ENCODE measurements around the gene S100A11.

S100A11 gene

DNA sequence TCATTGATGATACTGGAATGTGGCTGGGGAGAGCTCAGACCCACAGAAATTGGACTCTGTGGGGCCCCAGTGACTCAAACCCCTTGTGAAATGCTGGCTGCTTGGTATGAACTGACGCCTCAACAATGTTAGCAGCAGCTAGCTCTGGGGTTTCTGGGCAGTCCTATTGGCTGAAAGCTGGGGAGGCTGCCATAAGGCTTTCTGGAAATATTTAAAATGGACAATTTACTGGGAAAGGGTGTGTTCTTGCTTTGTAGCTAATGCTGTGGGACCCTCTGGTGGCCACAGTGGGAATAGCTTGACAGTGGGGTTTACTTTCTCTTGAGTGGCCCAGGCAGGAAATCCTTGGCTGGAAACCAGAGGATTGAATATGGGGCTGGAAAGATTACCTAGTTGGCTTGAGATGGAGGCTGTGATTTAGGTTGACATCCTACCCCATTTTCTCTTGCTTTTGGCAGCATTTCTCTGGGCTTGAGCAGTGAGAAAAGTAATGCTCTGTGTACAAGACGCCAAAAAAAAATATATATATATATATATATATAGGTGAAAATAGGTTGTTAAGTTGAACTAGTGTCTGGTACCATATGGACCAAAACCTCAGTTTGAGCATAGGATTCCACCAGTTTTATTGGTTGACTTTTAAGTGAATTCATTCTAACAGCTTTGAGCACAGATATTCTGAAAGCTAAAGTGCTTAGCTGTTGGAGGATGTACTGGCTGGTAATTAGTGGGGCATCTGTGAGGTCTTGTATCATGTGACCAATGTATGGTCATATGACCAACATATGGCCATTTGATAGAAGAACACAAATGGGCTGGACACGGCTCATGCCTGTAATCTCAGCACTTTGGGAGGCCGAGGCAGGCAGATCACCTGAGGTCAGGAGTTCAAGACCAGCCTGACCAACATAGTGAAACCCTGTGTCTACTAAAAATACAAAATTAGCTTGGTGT, 34.9 kb downstream of the S100A11 start:
- peak; percentile 75 for DNase-seq

DNA sequence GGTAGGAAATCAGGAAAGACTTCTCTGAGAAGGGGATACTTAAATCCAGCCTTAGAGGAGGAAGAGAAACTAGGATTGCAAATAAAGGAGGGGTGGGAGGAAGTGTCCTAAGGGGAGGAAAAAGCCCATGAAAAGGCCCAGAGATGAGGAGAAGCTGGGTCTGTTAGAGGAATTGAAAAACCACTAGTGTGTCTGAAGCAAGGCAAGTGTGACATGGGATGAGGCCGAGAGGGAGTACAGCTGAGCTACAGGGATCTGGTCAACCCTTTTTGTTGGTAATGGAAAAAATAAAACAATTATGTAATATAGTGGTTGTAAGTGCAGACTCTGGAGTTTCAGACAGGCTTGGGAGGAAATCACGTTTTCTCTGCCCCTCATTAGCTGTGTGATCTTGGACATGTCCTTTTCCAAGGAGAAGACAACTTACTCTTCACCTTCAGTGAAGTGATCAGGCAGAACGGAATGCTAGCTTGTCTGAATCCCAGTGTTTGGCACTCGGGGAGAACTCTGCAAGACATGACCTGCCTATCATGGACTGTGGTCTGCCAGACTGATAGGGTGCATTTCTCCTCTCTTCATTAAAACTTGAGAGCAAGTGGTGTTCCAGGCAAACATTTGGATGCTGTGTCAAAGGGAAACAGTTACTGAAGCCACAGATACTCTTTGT, 35.7 kb downstream of the S100A11 start:
- no peak for DNase-seq

DNA sequence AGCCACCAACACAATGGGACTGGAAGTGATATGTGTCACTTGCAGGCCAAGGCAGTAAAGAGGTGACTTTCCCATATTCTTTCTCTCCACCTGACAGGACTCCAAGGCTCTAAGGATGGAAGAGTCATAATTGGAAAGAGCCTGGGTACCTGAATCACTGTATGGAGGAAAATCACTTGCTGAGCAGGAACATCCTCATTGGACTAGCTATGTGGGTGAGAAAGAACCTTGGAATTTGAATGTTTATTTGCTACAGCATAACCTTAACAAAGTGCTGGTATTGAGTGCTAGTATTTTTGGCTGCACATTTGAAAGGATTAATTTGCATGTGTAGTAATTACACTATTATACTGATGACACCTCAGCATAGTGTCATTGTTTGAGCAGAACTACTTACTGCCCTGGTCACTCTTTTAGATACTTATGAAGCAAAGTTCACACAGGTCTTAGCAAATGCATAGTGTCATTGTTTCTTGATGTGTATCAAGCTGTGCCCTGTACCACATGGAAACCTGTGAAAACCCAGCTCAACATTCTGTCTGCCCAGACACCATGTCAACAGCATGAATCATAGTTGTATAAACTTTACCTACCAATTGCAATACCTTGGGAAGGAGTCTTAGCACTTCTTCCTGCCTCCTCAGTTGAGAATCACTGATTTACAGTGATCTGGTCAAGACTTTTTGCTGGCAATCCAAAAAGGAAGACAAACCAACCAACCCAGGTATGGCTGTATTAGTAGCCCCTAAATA, 38.0 kb downstream of the S100A11 start:
- DNase-seq, result no peak

- DNase-seq, result no peak
Observed at GRCh38 chr1:151997284-151997570, 39.6 kb downstream of the S100A11 start.

DNA sequence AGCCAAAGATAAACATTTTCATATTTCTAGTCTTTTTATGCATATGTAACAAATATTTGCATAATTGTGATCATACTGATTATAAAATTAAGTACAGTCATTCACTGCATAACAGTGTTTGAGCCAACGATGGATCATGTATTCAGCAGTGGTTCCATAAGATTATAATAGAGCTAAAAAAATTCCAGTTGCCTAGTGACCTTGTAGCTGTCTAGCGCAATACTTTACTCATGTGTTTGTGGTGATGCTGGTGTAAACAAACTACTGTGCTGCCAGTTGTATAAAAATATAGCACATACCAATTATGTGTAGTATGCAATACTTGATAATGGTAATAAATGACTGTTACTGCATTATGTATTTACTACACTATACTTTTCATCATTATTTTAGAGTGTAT, 41.0 kb downstream of the S100A11 start:
- DNase-seq, result no peak

GRCh38 chr1:151994956-151995355, 41.8 kb downstream of the S100A11 start:
- DNase-seq, result no peak

- DNase-seq, result peak; percentile 80
Observed at GRCh38 chr1:151993734-151994496, 42.9 kb downstream of the S100A11 start, which contains the start of gene S100A10. S100A10 (minus strand) TSS chr1:151993859; CDS start chr1:151986230, 7,629 bp downstream.

DNA sequence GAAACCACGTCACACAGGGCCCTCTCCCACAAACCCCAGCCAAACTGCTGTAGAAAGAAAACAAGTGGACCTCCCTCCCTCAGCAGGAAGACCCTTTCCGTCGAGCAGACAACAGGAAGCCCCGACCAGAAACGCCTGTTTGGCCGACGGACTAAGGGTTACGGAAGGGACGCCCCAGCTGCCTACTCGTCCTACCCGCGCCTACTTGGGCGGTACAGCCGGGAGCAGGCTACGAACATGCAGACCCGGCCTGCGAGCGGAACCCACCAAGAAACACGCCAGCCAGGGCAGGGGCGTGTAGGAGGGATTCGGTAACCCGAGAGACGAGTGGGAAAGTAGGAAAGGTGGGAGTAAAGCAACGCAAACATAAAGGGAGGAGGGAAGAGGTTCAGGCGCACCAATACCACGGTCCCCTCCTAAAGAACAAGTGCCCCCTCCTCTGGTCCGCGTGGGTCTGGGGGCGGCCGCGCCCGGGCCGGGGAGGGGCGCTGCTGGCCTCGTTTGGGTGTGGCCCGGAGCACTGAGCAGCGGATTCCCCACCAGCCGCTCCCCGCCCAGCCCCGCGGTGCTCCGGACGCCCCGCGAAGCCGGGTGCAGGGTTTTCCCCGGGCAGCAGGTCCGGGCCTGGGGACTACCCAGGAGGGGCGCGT, 43.6 kb downstream of the S100A11 start:
- peak; percentile 56 for DNase-seq

- peak; percentile 53 for DNase-seq
Observed at GRCh38 chr1:151992303-151993083, 44.3 kb downstream of the S100A11 start.

DNA sequence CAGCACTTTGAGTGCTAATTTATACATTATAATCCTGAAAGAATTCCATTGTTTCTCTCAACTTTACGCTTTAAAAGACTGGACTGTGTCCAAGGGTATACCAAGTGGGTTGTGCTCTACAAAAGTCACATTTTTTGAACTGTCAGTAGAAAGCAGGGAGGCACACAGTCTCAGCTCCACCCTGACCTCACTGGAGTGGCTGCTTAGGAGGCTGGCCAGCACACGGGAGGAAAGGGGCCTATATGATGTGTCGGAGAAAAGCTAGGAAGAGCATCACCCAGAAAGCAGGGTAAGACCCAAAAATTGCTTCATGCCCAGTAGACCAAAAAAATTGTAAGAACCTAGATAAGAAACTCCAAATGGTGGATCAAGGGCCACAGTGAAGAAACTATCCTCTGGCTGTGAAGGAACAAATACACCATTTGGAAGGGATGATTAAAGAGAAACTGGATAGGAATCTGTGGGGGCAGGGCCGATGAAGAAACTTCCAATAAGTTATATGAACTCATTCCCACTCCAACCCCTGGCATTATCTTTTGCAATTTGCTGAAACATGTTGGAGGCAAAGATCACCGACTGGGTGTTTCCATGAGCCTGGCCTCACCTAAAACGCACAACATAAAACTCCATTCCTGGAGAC, 45.0 kb downstream of the S100A11 start:
- DNase-seq, result no peak

- no peak for DNase-seq
Observed at GRCh38 chr1:151990856-151991198, 46.0 kb downstream of the S100A11 start.

DNA sequence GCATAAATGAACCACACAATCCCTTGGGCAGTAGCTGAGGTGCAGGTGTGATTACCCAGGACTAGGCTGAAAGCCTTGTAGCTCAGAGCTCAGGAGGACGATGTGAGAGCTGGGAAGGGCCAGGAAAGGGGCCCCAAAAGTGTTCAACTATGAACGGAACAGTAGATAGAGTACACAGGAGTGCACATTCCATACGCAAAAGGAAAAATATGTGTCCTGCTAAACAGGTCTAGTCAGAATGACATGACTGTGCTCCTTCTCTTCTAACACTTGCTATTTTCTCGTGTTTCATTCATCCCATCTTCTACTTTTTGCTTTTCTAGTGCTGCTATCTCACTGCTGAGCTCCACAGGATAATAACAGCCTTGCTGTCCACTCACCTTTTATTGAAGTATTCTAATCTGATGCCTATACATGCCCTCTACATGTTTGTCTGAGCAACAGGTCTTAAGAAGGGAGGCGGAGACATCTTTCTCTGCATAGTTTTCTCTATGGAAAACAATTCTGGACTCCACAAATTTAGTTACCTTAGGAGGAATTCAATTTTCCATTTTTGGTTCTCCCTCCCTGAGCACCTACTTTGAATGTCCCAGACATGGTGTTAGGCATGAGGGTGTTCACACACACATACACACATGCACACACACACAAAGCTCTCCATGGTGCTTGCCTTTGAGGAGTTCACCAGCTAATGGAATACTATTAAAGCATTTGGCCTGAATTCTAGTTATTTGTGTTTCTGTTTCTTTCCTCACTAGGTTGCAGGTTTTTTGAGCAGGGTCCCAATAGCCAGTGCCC, 46.5 kb downstream of the S100A11 start:
- no peak for DNase-seq

DNA sequence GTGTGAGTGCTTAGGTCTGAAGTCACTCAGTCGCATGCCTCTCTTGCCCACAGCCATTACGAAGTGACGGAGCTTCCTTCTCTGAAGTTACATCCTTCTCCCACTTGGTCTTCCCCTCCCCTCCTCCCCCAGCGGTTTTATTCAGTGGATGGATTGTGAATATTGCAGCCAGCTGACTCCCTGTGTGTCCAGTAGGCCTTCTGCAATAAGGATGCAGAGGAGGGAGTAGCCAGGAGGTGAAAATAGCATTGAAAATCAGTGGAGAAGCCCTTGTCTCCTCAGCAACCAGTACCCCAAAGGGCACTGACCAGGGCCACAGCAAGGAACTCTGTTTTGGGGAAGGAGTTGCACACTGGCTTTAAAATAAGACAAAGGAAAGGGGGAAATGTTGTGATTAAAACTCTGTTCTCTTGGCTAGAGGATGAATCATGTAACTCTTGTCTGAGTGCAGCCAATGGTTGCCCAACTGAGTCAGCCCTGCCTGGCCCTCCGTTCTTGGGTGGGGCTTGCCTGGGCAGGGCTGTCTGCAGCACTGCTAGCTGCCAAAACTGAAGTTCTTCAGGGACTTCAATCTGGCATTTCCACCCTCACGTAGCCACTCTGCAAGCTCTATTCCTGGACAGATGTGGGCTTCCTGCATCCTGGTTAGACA, 47.5 kb downstream of the S100A11 start:
- peak; percentile 63 for DNase-seq

DNA sequence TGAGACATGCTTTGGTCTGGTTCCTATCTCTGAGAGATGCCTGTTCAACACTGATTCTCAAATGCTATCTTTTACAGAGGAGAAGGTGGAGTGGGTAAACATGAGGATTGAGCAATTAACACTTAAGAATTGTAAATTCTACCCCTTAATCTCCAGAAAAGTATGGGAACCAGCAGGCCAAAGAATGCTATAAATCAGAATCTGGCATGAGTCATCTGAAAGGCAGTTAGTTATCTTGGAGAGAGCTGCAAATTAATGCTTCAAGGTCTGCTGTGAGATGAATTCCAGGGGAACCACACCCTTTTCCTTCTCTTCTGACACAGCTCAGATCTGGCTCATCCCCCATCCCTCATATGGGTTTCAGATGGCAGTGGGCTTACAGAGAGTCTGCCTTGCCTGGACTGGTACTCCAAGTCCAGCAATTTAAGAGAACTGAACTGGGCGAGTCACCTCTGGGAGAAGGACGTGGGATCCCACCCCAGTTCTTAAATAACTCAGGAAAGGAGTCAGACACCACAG, 48.3 kb downstream of the S100A11 start:
- DNase-seq, result no peak

GRCh38 chr1:151986501-151987190, 50.2 kb downstream of the S100A11 start:
- no peak for DNase-seq

- no peak for DNase-seq
Observed at GRCh38 chr1:151985768-151986167, 51.0 kb downstream of the S100A11 start.

- no peak for DNase-seq
Observed at GRCh38 chr1:151985270-151985669, 51.5 kb downstream of the S100A11 start.

DNA sequence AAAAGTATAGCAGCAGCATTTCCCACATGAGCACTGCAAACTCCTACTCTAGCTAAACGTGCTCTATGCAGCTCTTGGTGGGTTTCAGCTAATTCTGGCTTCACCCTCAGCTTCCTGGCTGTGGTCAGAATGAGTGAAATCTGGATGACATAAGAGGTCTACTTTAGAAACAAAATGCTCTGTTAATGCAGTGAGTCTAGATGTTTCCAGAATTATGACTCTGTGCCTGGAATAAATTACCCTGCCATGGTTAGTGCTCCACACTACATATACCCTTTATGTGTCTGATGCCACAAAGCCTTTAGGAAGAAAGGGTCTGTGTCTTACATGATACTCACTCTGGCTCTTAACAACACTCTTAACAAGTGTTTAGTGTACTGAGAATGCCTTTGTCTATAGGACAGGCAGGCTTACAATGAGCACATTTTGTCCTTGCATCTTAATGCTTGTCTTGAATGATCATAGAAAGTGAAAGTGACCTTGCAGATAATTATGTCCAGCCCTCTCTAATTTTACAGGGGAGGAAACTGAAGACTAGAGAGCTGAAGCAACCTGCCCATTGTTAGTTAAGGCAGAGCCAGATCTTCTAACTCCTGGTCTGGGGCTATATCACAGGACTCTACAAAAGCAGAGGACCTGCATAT, 52.4 kb downstream of the S100A11 start:
- DNase-seq, result peak; percentile 90

Measured in activated CD4-positive, alpha-beta T cell treated with anti-CD3 and anti-CD28 coated beads, Interleukin-2, amount 50 U/mL, for 16 hours (primary cell).